ENCODE results near the gene GLIS1. TPM values are rescaled to one million over a fixed set of nuclear protein-coding genes. Genes with fewer than 3 reads are reported as not detected.

Gene GLIS1
- total and polyA plus RNA-seq, 2 experiments from 2014 or later = 0.13 to 1.3 TPM

DNA sequence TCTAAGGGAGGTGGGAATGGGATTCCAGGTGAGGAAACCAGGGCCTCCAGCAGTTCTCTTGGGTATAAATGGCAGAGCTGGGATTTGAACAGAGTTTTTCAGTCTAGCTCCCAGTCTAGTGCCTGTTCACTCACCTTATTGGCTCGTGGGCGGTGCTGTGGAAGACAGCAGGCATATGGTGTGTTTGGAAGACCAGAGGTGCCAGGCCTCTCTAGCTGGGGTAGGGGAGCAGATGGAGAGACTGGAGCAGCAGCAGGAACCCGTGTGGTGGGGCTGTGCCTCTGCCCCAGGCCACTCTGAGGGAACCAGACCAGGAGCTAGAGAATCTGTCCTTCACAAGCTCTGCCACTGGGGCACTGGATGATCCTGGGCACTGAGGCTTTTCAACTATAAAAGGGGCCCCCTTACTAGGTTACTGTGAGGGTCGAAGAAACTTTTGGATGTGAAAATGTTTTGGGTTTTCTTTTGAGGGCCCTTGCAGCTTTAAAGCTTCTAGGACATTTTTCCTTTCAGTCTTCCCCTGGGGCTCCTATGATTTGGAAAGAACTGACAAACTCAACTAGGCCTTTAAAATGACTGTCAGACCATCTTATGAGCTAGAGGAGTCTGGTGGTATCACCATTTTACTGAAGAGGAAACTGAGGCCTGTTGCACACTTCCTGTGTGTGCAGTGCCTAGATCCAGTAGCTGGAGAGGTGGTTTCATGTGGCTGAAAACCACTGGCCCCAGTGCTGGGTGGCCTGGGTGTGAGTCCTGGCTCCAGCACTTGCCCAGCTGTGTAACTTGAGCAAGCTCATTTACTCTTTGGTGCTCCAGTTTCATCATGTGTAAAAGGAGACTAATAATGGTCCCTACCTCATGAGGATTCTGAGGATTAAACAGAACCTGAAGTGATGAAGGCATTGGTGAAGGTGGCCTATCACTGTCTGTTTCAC is 273.7 kb downstream of the GLIS1 start:
- 59% methylated on average over 4 of the region's 4 CpGs for WGBS (ENCODE audit: low lambda C conversion rate, missing lambda C conversion rate)
- Histone ChIP-seq H3K27ac (no peak overlapping the region), H3K9me2 (replicated peaks; ENCODE audit: insufficient read depth) (no peaks in the 10 kb centered on the region), H2AFZ (no peak overlapping the region), H3K4me1 (ENCODE audit: insufficient read depth) (no peaks in the 10 kb centered on the region), H4K20me1 (ENCODE audit: insufficient read depth, poor library complexity, severe bottlenecking) (no peaks in the 10 kb centered on the region), H3K27me3 (no peaks in the 10 kb centered on the region), H3K36me3 (replicated peaks; ENCODE audit: insufficient read depth, low read depth) (no peaks in the 10 kb centered on the region), H3K4me3 (no peak overlapping the region), H3K79me2 (no peaks in the 10 kb centered on the region), H3K4me2 (no peak overlapping the region), H3K9me3 (ENCODE audit: low read depth) (no peaks in the 10 kb centered on the region)
- DNase-seq (ENCODE audit: low spot score) = no peak
- TF ChIP-seq EZH2 (IDR thresholded peaks at IDR 0.05; ENCODE audit: borderline replicate concordance) (no peak), EZH2phosphoT487 (IDR thresholded peaks at IDR 0.05; ENCODE audit: low read depth, severe bottlenecking, unreplicated experiment) (no peak)
- TF ChIP-seq, protein P1, sequence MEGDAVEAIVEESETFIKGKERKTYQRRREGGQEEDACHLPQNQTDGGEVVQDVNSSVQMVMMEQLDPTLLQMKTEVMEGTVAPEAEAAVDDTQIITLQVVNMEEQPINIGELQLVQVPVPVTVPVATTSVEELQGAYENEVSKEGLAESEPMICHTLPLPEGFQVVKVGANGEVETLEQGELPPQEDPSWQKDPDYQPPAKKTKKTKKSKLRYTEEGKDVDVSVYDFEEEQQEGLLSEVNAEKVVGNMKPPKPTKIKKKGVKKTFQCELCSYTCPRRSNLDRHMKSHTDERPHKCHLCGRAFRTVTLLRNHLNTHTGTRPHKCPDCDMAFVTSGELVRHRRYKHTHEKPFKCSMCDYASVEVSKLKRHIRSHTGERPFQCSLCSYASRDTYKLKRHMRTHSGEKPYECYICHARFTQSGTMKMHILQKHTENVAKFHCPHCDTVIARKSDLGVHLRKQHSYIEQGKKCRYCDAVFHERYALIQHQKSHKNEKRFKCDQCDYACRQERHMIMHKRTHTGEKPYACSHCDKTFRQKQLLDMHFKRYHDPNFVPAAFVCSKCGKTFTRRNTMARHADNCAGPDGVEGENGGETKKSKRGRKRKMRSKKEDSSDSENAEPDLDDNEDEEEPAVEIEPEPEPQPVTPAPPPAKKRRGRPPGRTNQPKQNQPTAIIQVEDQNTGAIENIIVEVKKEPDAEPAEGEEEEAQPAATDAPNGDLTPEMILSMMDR (IDR thresholded peaks at IDR 0.05; ENCODE audit: poor library complexity) = no peak

GRCh38 chr1:53463961-53464899 is 274.7 kb downstream of the GLIS1 start:
- Histone ChIP-seq H3K4me2 (no peak overlapping the region), H3K4me1 (ENCODE audit: insufficient read depth) (no peaks in the 10 kb centered on the region), H2AFZ (no peak overlapping the region), H3K36me3 (replicated peaks; ENCODE audit: insufficient read depth, low read depth) (no peaks in the 10 kb centered on the region), H3K9me2 (replicated peaks; ENCODE audit: insufficient read depth) (no peaks in the 10 kb centered on the region), H3K27ac (no peak overlapping the region), H3K27me3 (no peaks in the 10 kb centered on the region), H4K20me1 (ENCODE audit: insufficient read depth, poor library complexity, severe bottlenecking) (no peaks in the 10 kb centered on the region), H3K9me3 (ENCODE audit: low read depth) (no peaks in the 10 kb centered on the region), H3K4me3 (no peak overlapping the region), H3K79me2 (no peaks in the 10 kb centered on the region)
- DNase-seq (ENCODE audit: low spot score) = no peak
- 94% methylated on average over 24 of the region's 24 CpGs for WGBS (ENCODE audit: low lambda C conversion rate, missing lambda C conversion rate)
- TF ChIP-seq, protein P1 (IDR thresholded peaks at IDR 0.05; ENCODE audit: poor library complexity) = no peak
- TF ChIP-seq EZH2phosphoT487 (IDR thresholded peaks at IDR 0.05; ENCODE audit: low read depth, severe bottlenecking, unreplicated experiment) (no peak), EZH2 (IDR thresholded peaks at IDR 0.05; ENCODE audit: borderline replicate concordance) (no peak)

- Histone ChIP-seq H3K4me3 (no peak overlapping the region), H3K4me2 (no peak overlapping the region), H2AFZ (no peak overlapping the region), H3K27me3 (no peaks in the 10 kb centered on the region), H3K79me2 (no peaks in the 10 kb centered on the region), H4K20me1 (ENCODE audit: insufficient read depth, poor library complexity, severe bottlenecking) (no peaks in the 10 kb centered on the region), H3K9me3 (ENCODE audit: low read depth) (no peaks in the 10 kb centered on the region), H3K9me2 (replicated peaks; ENCODE audit: insufficient read depth) (no peaks in the 10 kb centered on the region), H3K27ac (no peak overlapping the region), H3K36me3 (replicated peaks; ENCODE audit: insufficient read depth, low read depth) (no peaks in the 10 kb centered on the region), H3K4me1 (ENCODE audit: insufficient read depth) (no peaks in the 10 kb centered on the region)
- TF ChIP-seq EZH2 (IDR thresholded peaks at IDR 0.05; ENCODE audit: borderline replicate concordance) = no peak
- TF ChIP-seq, protein P1 (IDR thresholded peaks at IDR 0.05; ENCODE audit: poor library complexity) = no peak
- TF ChIP-seq EZH2phosphoT487 (IDR thresholded peaks at IDR 0.05; ENCODE audit: low read depth, severe bottlenecking, unreplicated experiment) = no peak
- no peak for DNase-seq (ENCODE audit: low spot score)
- WGBS (ENCODE audit: low lambda C conversion rate, missing lambda C conversion rate) = 64% methylated on average over 11 of the region's 11 CpGs
These were observed 276.0 kb downstream of the GLIS1 start for GRCh38 chr1:53462769-53463501.
